Measurements from ENCODE around the gene EIF3L. TPM values are rescaled to one million over a fixed set of nuclear protein-coding genes. Genes with fewer than 3 reads are reported as not detected.

The EIF3L gene
- total RNA-seq, 1 donor from 2014 or later, result 718 TPM

- Mint-ChIP-seq H3K4me1 (peaks cover 9% of the 10 kb centered on the region), H3K4me3 (no peak overlapping the region), H3K27ac (no peak overlapping the region), H3K27me3 (no peaks in the 10 kb centered on the region), H3K36me3 (ENCODE audit: low read depth) (peaks cover 49% of the 10 kb centered on the region), H3K9me3 (no peaks in the 10 kb centered on the region)
- intact Hi-C loops (cut with micrococcal nuclease), result no loop called here
- TF ChIP-seq, protein P1, sequence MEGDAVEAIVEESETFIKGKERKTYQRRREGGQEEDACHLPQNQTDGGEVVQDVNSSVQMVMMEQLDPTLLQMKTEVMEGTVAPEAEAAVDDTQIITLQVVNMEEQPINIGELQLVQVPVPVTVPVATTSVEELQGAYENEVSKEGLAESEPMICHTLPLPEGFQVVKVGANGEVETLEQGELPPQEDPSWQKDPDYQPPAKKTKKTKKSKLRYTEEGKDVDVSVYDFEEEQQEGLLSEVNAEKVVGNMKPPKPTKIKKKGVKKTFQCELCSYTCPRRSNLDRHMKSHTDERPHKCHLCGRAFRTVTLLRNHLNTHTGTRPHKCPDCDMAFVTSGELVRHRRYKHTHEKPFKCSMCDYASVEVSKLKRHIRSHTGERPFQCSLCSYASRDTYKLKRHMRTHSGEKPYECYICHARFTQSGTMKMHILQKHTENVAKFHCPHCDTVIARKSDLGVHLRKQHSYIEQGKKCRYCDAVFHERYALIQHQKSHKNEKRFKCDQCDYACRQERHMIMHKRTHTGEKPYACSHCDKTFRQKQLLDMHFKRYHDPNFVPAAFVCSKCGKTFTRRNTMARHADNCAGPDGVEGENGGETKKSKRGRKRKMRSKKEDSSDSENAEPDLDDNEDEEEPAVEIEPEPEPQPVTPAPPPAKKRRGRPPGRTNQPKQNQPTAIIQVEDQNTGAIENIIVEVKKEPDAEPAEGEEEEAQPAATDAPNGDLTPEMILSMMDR (IDR thresholded peaks at IDR 0.05), result no peak
- ChIA-PET POLR2A (no interaction called here), CTCF (no interaction called here)
- ATAC-seq (ENCODE audit: low read depth) (no peak), DNase-seq (no peak)
These were observed 77.8 kb downstream of the EIF3L start for GRCh38 chr22:37926771-37927636.

GRCh38 chr22:37927637-37927936 lies 78.4 kb downstream of the EIF3L start:
- Mint-ChIP-seq H3K27ac (no peak overlapping the region), H3K4me1 (peaks cover 9% of the 10 kb centered on the region), H3K27me3 (no peaks in the 10 kb centered on the region), H3K9me3 (no peaks in the 10 kb centered on the region), H3K4me3 (no peak overlapping the region), H3K36me3 (ENCODE audit: low read depth) (peaks cover 52% of the 10 kb centered on the region)
- intact Hi-C loops (cut with micrococcal nuclease), result no loop called here
- ATAC-seq (ENCODE audit: low read depth), result no peak
- TF ChIP-seq, protein P1 (IDR thresholded peaks at IDR 0.05), result no peak
- ChIA-PET CTCF (no interaction called here), POLR2A (no interaction called here)
- DNase-seq, result no peak

DNA sequence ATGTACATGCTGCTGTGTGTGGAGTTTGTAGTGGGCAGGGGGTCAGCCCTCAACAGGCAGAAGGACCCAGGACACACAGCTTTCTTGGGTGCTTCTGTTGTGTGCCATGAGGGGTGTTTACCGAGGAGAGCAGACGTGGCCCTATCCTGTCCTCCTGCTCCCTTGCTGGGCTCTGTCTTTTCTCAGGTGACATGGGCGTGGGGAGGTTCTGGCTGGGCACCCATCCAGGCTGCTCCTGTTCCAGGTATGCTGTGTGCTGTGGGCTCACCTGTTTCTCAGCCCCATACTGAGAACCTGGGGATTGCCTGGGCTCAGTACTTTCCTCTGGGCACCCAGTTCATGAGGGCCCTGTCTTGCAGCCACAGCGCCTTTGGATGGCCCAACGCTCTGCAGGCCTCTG lies 80.2 kb downstream of the EIF3L start:
- Mint-ChIP-seq H3K4me3 (no peak overlapping the region), H3K27me3 (no peaks in the 10 kb centered on the region), H3K9me3 (no peaks in the 10 kb centered on the region), H3K4me1 (peaks cover 19% of the 10 kb centered on the region), H3K36me3 (ENCODE audit: low read depth) (peaks cover 57% of the 10 kb centered on the region), H3K27ac (no peak overlapping the region)
- ChIA-PET CTCF (no interaction called here), POLR2A (no interaction called here)
- no peak for ATAC-seq (ENCODE audit: low read depth)
- intact Hi-C loops (cut with micrococcal nuclease), result no loop called here
- TF ChIP-seq, protein P1 (IDR thresholded peaks at IDR 0.05), result no peak
- DNase-seq, result no peak

DNA sequence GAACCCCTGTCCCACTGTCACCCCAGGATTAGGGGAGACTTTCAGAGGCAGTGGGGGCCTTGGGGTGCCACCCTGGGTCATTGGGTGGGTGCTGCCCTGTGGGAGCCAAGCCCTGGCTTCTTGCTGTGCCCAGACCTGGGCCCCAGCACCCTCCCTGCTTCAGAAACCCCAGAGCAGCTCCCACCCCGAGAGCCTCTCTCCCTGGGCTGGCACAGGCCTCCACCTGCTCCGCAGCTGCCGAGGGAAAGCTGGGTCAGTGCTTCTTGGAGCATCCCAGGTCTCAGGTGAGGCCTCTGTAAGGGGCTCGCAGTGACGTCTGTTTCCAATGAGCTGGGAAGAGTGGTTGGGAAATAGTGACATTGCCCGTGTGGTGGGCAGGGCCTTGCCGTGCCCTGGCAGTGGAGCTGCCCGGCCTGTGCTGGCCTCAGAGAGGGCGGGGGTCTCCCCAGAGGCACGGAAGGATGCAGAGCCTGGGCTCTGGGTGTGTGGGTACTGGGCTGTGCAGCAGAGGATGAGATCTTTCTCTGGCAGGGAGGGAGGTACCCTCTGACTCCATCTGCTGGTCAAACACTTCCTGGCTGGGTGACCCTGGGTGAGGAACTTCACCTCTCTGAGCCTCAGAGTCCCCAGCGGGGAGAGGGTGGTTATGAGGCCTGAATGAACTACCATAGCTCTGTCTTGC lies 81.2 kb downstream of the EIF3L start:
- Mint-ChIP-seq H3K4me1 (peaks cover 19% of the 10 kb centered on the region), H3K27me3 (no peaks in the 10 kb centered on the region), H3K9me3 (no peaks in the 10 kb centered on the region), H3K4me3 (no peak overlapping the region), H3K27ac (no peak overlapping the region), H3K36me3 (ENCODE audit: low read depth) (peaks cover 54% of the 10 kb centered on the region)
- ChIA-PET POLR2A (no interaction called here), CTCF (interaction anchor here (1.6 kb wide), 1 partner anchor 24 kb away, joined by 10 read pairs; the partner anchor contains the start of gene MICALL1)
- TF ChIP-seq, protein P1 (IDR thresholded peaks at IDR 0.05), result no peak
- DNase-seq (no peak), ATAC-seq (ENCODE audit: low read depth) (no peak)
- intact Hi-C loops (cut with micrococcal nuclease), result loop anchor here (5.0 kb wide), 1 partner anchor 33 kb away; no protein-coding TSS in a partner anchor

GRCh38 chr22:37930952-37931440 lies 81.8 kb downstream of the EIF3L start:
- no peak for ATAC-seq (ENCODE audit: low read depth)
- TF ChIP-seq, protein P1 (IDR thresholded peaks at IDR 0.05), result no peak
- Mint-ChIP-seq H3K4me3 (no peak overlapping the region), H3K4me1 (peaks cover 19% of the 10 kb centered on the region), H3K9me3 (no peaks in the 10 kb centered on the region), H3K27ac (no peak overlapping the region), H3K36me3 (ENCODE audit: low read depth) (peaks cover 51% of the 10 kb centered on the region), H3K27me3 (no peaks in the 10 kb centered on the region)
- intact Hi-C loops (cut with micrococcal nuclease), result loop anchor here (5.0 kb wide), 1 partner anchor 34 kb away; no protein-coding TSS in a partner anchor
- DNase-seq, result no peak
- ChIA-PET CTCF (interaction anchor here (1.2 to 1.6 kb wide), 2 partner anchors 21 to 25 kb away, joined by 3 to 10 read pairs; partner anchors contain the start of gene MICALL1), POLR2A (no interaction called here)
